ENCODE data around the gene C12orf57.

Gene C12orf57

DNA sequence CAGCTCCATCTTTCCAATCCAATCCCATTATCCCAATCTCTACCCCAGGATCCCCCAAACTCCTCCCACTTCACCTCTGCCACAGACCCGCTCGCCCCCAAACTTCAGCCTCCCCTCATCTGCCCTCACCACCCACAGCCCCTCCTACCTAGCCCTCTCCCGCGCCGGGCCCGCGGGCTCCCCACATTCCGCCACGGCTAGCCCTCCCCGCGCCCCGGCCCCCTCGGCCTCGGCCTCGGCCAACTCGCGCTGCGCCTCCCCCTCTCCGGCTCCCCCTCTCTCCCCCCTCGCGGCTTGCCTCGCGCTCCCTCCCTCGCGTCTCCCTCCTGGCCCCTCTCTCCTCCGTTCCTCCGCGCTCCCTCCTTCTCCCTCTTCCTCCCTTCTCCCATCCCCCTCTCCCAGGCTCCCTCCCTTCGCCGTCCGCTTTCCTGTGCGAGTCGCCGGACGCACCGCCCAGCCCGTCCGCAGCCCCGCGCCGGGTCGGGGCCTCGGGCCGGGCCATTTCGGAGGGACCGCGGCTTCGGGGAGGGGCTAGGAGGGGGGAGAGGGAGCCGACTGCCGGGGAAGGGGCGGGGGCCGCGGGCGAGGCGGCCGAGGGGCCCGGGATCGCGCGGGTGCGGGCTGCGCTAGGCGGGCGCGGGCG lies 16.3 kb upstream of the C12orf57 start, which contains the start of gene ATN1:
Gene ATN1, plus strand, starts transcription at position 581 of the 643 bp plus-strand sequence. CDS start 6,043 bp downstream, outside the sequence.
- TF ChIP-seq, protein P1, sequence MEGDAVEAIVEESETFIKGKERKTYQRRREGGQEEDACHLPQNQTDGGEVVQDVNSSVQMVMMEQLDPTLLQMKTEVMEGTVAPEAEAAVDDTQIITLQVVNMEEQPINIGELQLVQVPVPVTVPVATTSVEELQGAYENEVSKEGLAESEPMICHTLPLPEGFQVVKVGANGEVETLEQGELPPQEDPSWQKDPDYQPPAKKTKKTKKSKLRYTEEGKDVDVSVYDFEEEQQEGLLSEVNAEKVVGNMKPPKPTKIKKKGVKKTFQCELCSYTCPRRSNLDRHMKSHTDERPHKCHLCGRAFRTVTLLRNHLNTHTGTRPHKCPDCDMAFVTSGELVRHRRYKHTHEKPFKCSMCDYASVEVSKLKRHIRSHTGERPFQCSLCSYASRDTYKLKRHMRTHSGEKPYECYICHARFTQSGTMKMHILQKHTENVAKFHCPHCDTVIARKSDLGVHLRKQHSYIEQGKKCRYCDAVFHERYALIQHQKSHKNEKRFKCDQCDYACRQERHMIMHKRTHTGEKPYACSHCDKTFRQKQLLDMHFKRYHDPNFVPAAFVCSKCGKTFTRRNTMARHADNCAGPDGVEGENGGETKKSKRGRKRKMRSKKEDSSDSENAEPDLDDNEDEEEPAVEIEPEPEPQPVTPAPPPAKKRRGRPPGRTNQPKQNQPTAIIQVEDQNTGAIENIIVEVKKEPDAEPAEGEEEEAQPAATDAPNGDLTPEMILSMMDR (IDR thresholded peaks at IDR 0.05; ENCODE audit: low read depth, low read length, missing control alignments) = no peak
- DNase-seq (ENCODE audit: extremely low read depth, low read depth) = no peak
- peak within 1 kb of the TSS; percentile 91 for H3K4me3 ChIP-seq (replicated peaks; ENCODE audit: low read depth, low read length)

DNA sequence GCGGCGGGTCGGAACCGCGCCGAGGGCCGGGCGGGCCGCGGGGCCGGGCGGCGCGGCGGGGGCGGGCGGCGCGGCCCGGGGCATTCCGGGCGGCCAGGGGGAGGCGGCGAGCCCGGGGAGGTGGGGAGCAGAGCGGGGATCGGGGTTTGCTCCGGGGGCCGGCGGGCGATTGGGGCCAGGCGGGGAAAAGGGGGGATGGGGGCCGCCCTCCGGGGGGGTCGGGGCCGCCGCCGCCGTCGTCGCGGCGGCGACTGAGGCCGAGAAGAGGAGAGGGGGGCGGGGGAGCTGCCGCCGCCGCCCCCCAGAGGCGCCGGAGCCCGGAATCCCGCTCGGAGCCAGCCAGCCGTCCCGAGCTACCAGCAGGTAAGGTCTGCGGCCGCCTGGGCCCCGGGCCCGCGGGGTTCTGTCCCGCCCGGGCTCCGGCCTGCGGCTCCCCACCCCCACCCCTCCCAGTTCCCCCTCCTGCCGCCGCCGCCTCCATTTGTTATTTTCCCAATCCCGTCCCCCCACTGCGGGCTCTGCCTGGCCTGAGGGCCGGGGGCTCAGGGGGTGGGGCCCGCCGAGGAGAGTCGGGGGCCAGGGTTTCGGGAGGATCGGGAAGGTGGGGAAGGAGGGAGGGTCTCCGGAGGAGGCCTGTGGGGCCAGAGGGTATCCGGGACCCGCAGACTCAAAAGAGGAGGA lies 15.7 kb upstream of the C12orf57 start:
- peak overlapping the region; percentile 91 for H3K4me3 ChIP-seq (replicated peaks; ENCODE audit: low read depth, low read length)

DNA sequence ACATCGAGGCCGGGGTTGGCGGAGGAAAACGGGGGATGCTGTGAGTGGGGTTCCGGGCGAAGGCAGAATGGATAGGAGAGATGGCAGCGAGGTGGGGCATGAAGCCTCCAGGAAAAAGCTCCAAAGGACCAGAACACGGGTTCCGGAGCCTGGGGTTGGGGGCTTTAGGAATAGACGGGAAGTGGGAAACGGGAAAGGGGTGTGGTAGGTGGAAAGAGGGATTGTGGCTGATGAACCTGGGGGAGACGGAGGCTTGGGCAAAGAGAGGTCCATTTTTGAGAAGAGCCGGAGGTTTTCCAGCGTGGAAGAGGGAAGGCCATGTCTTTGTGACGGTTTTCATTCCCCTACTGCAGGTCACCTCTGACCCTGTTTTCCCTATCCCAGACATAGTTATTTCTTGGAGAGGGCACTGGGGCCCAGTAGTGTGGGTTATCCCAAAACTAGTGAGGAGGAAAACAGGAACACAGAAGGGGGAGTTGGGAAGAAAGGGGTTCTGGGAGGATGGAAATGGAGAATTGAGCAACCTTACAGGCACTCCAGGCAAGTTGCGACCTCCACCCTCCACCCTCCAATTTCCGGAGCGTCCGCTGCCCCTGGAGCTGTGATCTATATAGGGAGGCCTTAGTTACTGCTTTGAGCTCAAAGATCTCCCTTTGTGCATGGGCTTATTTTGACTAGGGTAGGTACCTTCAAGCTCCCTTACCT lies 15.0 kb upstream of the C12orf57 start:
- H3K4me3 ChIP-seq (replicated peaks; ENCODE audit: low read depth, low read length) = peak overlapping the region; percentile 91
- DNase-seq (ENCODE audit: extremely low read depth, low read depth) = no peak
- TF ChIP-seq, protein P1 (IDR thresholded peaks at IDR 0.05; ENCODE audit: low read depth, low read length, missing control alignments) = no peak

More for the DNA sequence above, 15.7 kb upstream of the C12orf57 start:
- TF ChIP-seq, protein P1 (IDR thresholded peaks at IDR 0.05; ENCODE audit: low read depth, low read length, missing control alignments) = no peak
- DNase-seq (ENCODE audit: extremely low read depth, low read depth) = no peak

DNA sequence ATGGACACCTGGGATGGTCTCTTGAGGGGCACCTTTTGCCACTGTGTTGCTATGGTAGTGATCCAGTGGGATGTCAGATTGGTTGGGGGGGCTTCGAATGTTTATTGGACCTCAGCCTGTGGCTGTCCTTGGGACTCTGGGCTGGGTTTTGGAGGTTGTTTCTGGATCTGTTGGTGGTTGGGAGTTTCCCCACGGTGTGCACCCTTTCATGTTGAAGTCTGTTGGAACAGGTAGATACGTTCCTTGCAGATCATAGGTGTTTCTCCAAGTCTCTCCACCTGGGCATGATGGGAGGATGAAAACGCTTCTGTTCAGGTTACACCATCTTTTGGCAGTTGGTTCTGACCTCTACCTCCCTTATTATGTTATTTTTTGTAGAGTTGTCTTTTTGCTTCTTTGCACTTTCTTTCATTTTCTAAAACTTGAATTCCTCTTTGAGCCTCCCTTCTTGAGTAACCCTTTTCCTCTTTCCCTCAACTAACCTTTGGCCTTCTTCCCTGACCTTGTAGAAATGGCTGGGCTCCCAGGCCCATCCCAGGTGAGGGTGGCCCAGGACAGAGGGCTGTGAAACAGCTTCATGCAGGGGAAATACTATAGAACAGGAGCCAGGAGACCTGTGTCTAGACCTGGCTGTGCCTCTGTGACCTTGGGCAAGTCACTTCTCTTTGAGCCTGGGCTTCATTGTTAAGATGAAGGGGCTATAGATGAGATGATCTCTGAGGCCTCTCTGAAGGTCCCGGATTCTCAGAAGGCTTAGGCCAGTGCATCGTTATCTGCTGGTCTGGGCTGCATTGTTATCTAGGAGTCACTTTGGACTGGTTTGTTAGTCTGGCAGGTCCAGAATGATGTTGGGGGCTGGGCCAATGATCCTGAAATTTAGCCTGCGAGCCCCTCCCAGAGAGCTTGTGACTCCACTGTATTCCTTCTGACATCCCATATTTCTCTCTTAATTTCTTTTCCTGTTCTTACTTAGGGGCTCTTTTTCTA lies 14.1 kb upstream of the C12orf57 start:
- TF ChIP-seq, protein P1 (IDR thresholded peaks at IDR 0.05; ENCODE audit: low read depth, low read length, missing control alignments) = no peak
- H3K4me3 ChIP-seq (replicated peaks; ENCODE audit: low read depth, low read length) = peak overlapping the region; percentile 91
- no peak for DNase-seq (ENCODE audit: extremely low read depth, low read depth)

DNA sequence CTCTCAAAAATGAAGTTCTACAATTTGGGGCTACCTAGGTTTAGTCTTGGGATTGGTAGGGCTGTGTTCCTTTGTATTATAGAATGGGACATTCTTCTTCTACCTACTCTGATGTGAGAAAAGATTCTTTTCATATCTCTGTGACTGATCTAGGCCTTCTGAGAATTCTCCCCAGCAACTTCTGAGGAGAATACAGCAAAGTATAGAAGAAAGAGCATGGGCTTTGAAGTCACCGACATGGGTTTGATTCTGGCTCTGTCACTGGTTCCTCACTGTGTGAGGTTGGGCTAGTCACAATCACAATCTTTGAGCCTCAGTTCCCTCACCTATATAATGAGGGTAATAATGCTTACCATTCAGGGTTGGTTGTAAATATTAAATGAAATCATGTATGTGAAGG lies 11.1 kb upstream of the C12orf57 start:
- no peak for DNase-seq (ENCODE audit: extremely low read depth, low read depth)
- TF ChIP-seq, protein P1 (IDR thresholded peaks at IDR 0.05; ENCODE audit: low read depth, low read length, missing control alignments) = no peak
- H3K4me3 ChIP-seq (replicated peaks; ENCODE audit: low read depth, low read length) = no peak overlapping the region

DNA sequence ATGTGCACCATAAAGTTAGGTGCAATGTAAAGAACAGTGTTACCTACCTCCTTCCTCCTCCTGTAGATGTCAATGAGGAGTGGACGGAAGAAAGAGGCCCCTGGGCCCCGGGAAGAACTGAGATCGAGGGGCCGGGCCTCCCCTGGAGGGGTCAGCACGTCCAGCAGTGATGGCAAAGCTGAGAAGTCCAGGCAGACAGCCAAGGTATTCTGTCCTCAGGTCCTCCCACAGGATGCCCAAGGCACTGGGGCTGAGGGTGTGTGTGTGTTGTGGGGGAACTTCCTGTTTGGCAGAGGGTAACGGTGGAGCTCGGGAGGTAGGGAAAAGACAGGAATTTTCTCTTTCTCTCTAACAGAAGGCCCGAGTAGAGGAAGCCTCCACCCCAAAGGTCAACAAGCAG lies 9.7 kb upstream of the C12orf57 start:
- DNase-seq (ENCODE audit: extremely low read depth, low read depth) = no peak
- H3K4me3 ChIP-seq (replicated peaks; ENCODE audit: low read depth, low read length) = no peak overlapping the region
- TF ChIP-seq, protein P1 (IDR thresholded peaks at IDR 0.05; ENCODE audit: low read depth, low read length, missing control alignments) = no peak
